ENCODE data around the gene GYS2. TPM values are rescaled to one million over a fixed set of nuclear protein-coding genes. Genes with fewer than 3 reads are reported as not detected.

Gene GYS2
- total and polyA plus RNA-seq, 9 of the 15 experiments (the other 6 are each of a cell fraction or from before 2014, with no cell fraction given) = not detected

DNA sequence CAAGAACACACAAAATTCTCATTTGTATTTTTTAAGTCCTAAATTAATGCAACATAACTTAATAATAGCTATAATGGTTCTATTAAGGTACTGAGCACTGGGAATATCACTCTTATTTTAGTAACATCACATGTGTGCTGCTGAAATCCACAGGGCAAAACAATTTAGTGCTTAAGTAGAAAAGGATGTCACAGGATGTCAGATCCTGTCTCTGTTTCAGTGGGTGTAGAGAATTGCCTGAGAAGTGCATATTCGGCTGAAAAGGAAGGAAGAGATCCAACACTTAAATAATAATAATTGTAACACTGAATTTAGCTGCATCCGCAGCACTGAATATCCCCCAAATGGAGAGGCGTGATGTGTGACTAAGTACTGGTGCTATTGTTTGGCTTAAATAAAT is 44.4 kb upstream of the GYS2 start (continued):
- TF ChIP-seq, protein P1, sequence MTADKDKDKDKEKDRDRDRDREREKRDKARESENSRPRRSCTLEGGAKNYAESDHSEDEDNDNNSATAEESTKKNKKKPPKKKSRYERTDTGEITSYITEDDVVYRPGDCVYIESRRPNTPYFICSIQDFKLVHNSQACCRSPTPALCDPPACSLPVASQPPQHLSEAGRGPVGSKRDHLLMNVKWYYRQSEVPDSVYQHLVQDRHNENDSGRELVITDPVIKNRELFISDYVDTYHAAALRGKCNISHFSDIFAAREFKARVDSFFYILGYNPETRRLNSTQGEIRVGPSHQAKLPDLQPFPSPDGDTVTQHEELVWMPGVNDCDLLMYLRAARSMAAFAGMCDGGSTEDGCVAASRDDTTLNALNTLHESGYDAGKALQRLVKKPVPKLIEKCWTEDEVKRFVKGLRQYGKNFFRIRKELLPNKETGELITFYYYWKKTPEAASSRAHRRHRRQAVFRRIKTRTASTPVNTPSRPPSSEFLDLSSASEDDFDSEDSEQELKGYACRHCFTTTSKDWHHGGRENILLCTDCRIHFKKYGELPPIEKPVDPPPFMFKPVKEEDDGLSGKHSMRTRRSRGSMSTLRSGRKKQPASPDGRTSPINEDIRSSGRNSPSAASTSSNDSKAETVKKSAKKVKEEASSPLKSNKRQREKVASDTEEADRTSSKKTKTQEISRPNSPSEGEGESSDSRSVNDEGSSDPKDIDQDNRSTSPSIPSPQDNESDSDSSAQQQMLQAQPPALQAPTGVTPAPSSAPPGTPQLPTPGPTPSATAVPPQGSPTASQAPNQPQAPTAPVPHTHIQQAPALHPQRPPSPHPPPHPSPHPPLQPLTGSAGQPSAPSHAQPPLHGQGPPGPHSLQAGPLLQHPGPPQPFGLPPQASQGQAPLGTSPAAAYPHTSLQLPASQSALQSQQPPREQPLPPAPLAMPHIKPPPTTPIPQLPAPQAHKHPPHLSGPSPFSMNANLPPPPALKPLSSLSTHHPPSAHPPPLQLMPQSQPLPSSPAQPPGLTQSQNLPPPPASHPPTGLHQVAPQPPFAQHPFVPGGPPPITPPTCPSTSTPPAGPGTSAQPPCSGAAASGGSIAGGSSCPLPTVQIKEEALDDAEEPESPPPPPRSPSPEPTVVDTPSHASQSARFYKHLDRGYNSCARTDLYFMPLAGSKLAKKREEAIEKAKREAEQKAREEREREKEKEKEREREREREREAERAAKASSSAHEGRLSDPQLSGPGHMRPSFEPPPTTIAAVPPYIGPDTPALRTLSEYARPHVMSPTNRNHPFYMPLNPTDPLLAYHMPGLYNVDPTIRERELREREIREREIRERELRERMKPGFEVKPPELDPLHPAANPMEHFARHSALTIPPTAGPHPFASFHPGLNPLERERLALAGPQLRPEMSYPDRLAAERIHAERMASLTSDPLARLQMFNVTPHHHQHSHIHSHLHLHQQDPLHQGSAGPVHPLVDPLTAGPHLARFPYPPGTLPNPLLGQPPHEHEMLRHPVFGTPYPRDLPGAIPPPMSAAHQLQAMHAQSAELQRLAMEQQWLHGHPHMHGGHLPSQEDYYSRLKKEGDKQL (CRISPR knock-in tag; IDR thresholded peaks at IDR 0.05; ENCODE audit: borderline replicate concordance) = no peak
- TF ChIP-seq, protein P2, sequence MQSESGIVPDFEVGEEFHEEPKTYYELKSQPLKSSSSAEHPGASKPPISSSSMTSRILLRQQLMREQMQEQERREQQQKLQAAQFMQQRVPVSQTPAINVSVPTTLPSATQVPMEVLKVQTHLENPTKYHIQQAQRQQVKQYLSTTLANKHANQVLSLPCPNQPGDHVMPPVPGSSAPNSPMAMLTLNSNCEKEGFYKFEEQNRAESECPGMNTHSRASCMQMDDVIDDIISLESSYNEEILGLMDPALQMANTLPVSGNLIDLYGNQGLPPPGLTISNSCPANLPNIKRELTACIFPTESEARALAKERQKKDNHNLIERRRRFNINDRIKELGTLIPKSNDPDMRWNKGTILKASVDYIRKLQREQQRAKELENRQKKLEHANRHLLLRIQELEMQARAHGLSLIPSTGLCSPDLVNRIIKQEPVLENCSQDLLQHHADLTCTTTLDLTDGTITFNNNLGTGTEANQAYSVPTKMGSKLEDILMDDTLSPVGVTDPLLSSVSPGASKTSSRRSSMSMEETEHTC (IDR thresholded peaks at IDR 0.05) = no peak

DNA sequence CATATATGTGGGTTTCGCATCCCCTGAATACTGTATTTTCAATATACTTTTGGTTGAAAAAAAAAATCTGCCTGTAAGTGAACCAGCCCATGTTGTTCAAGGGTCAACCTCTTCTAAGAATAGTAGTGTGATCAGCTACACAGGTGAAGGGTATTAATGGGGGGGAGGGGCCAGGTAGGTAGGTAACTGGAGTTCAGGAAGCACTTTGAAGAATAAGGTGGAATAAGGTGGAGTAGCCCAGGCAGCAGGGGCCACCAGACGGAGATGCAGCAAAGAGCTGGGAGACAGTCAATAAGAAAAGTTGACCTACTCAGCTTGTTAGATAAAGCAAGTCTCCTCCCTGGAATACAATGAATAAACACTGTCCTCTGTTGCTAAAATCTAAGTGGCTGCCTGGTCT is 43.7 kb upstream of the GYS2 start:
- no peak for DNase-seq (ENCODE audit: extremely low read depth in 1 of 4, low spot score in 3 of 4)
- no peak for FAIRE-seq
- in situ Hi-C loops (cut with MboI) = no loop called here
- no peak overlapping the region for H3K27ac ChIP-seq (ENCODE audit: extremely low read depth, low read depth, low read length)
- whole genome bisulfite sequencing (ENCODE audit: insufficient coverage, low coverage, missing lambda C conversion rate) = 89% methylated on average over 2 of the region's 2 CpGs
- no peaks in the 10 kb centered on the region for H3K9me3 ChIP-seq (replicated peaks; ENCODE audit: control insufficient read depth, insufficient read depth, low read depth, low read length)
- no peak overlapping the region for H2AFZ ChIP-seq (ENCODE audit: low read depth, low read length)
- no peak overlapping the region for H3K9ac ChIP-seq (ENCODE audit: insufficient read depth in 1 of 2, low read depth in 2 of 2, low read length in 2 of 2)
- peaks cover 0 to 2% of the 10 kb centered on the region in 2 experiments; a peak in 2 of 5 replicates for H3K4me1 ChIP-seq (replicated peaks in 1 of 2; ENCODE audit: control insufficient read depth in 2 of 2, insufficient read depth in 2 of 2, low read length in 2 of 2)
- POLR2A ChIA-PET = interaction anchor here (1.0 to 1.4 kb wide), 2 partner anchors 9 to 14 kb away, joined by 3 to 8 read pairs; partner anchors contain the start of gene LDHB
- H3K36me3 ChIP-seq (ENCODE audit: control insufficient read depth, insufficient read depth, low read length) = peaks cover 96% of the 10 kb centered on the region
- no peak overlapping the region for H3K4me3 ChIP-seq
- no peak overlapping the region for H3K4me2 ChIP-seq (ENCODE audit: insufficient read depth, low read length)
- H4K20me1 ChIP-seq (replicated peaks; ENCODE audit: control insufficient read depth, insufficient read depth, low read length) = no peaks in the 10 kb centered on the region
- TF ChIP-seq BDP1 (IDR thresholded peaks at IDR 0.05; ENCODE audit: insufficient read depth, insufficient read length) (no peak), POLR2A (conservative IDR thresholded peaks at IDR 0.05) (peak; percentile 54; the same call in 1 of the 2 replicates), CBX1 (IDR thresholded peaks at IDR 0.05; ENCODE audit: low read depth) (no peak), XRCC4 (IDR thresholded peaks at IDR 0.05; ENCODE audit: extremely low read depth, insufficient read depth, insufficient read length) (no peak), BCOR (IDR thresholded peaks at IDR 0.05) (no peak)
- TF ChIP-seq, protein P3, sequence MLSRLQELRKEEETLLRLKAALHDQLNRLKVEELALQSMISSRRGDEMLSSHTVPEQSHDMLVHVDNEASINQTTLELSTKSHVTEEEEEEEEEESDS (CRISPR knock-in tag; IDR thresholded peaks at IDR 0.05) = no peak
- TF ChIP-seq, protein P4, sequence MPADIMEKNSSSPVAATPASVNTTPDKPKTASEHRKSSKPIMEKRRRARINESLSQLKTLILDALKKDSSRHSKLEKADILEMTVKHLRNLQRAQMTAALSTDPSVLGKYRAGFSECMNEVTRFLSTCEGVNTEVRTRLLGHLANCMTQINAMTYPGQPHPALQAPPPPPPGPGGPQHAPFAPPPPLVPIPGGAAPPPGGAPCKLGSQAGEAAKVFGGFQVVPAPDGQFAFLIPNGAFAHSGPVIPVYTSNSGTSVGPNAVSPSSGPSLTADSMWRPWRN (IDR thresholded peaks at IDR 0.05; ENCODE audit: low read depth) = no peak
- peaks cover 82% of the 10 kb centered on the region for H3K79me2 ChIP-seq (ENCODE audit: control insufficient read depth, insufficient read depth, low read length)
- ATAC-seq = no peak
- intact Hi-C loops (cut with micrococcal nuclease) = no loop called here
- BruUV-seq (replicated peaks) = no TSS peak
- no peaks in the 10 kb centered on the region for H3K9me1 ChIP-seq (ENCODE audit: control insufficient read depth, insufficient read depth, low read length)
- no peaks in the 10 kb centered on the region for H3K27me3 ChIP-seq (ENCODE audit: control insufficient read depth in 2 of 2, insufficient read depth in 2 of 2, low read length in 2 of 2)
- CTCF ChIA-PET (ENCODE audit: low intra/inter-chr PET ratio) = no interaction called here

Measured in K562 (cell line).